HCT116 (cell line): ENCODE data around the gene ING1. TPM values are rescaled to one million over a fixed set of nuclear protein-coding genes. Genes with fewer than 3 reads are reported as not detected.

Experiments
- ATAC-seq: fragments of 200-7000 bp; cut with Tn5 transposase; 2 replicates; pipeline ENCODE4 v1.9.1; 2020; ENCODE audit warnings: mild to moderate bottlenecking, moderate library complexity
- BruUV-seq: library from RNA; stranded (reverse); fragments of 400-500 nt; replicated peaks from 2 replicates; lab custom pipeline; 2021; lab: Mats Ljungman, UMichigan
- CTCF ChIA-PET: fragments of 300-600 bp; sonication (Branson Sonifier 250); formaldehyde crosslinking; loops from one replicate; lab custom pipeline; 2021; ENCODE audit warnings: antibody characterized with exemption; lab: Charles Lee
- POLR2A ChIA-PET: fragments of 300-600, 350-600 bp; sonication (Branson Sonifier 250); formaldehyde crosslinking; loops from one replicate; lab custom pipeline; 2021; ENCODE audit warnings: antibody characterized with exemption; lab: Charles Lee
- RAD21 ChIA-PET, 2 experiments: fragments of 300-600 bp; sonication (Branson Sonifier 250); formaldehyde crosslinking; loops; one replicate each; lab custom pipeline; 2023; ENCODE audit warnings: low total read pairs in 2 of 2; ENCODE audit not compliant: uncharacterized antibody in 2 of 2, unreplicated experiment in 2 of 2, low non-redundant PET in 1 of 2; lab: Charles Lee
- DNase-seq: peaks from one replicate; pipeline ENCODE4 v3.0.0-alpha.2; 2010; ENCODE audit warnings: low read depth, low spot score
- H2AFZ ChIP-seq: fragments of 200-600 bp; shearing (Covaris generic), sonication (generic); 2 replicates; pipeline ENCODE4 v1.6.1; 2017; ENCODE audit warnings: low read depth, mixed run types, mixed read lengths, antibody characterized with exemption, low read length; ENCODE audit not compliant: poor library complexity, severe bottlenecking
- H3K27ac ChIP-seq: 2 replicates; pipeline ENCODE4 v1.5.1; 2012; ENCODE audit warnings: low read depth, low read length
- H3K27me3 ChIP-seq: fragments of 200-600 bp; sonication (generic); 2 replicates; pipeline ENCODE4 v1.6.1; 2016; ENCODE audit warnings: mixed run types, low read length, mixed read lengths; ENCODE audit not compliant: insufficient read depth
- H3K36me3 ChIP-seq, 2 experiments: fragments of 200-500 bp in 1 of 2; fragments of 200-600 bp in 1 of 2; sonication (Bioruptor generic) in 1 of 2; sonication (generic) in 1 of 2; 2 replicates each; pipeline versions ENCODE4 v1.5.1 to v1.6.1; 2014 to 2016; ENCODE audit warnings: low read length in 2 of 2, inconsistent platforms in 1 of 2, mixed read lengths in 1 of 2, mixed run types in 1 of 2; ENCODE audit not compliant: insufficient read depth in 2 of 2, control insufficient read depth in 1 of 2
- H3K4me1 ChIP-seq, 2 experiments: fragments of 200-600 bp in 1 of 2; sonication (generic) in 1 of 2; 2 replicates each; pipeline versions ENCODE4 v1.5.1 to v1.6.1; 2012 to 2017; ENCODE audit warnings: low read length in 2 of 2, inconsistent platforms in 1 of 2, mild to moderate bottlenecking in 1 of 2, mixed read lengths in 1 of 2, mixed run types in 1 of 2, moderate library complexity in 1 of 2; ENCODE audit not compliant: insufficient read depth in 2 of 2, control insufficient read depth in 1 of 2
- H3K4me2 ChIP-seq: fragments of 200-600 bp; sonication (generic); 2 replicates; pipeline ENCODE4 v1.6.1; 2017; ENCODE audit warnings: mixed run types, low read length, mixed read lengths
- H3K4me3 ChIP-seq, 2 experiments: fragments of 200-600 bp in 1 of 2; sonication (generic) in 1 of 2; replicated peaks in 1 of 2; 2 replicates each; pipeline ENCODE4 v1.5.1; 2011 to 2016; ENCODE audit warnings: low read length in 2 of 2, control low read depth in 1 of 2, low read depth in 1 of 2, mild to moderate bottlenecking in 1 of 2, mixed read lengths in 1 of 2, mixed run types in 1 of 2
- H3K79me2 ChIP-seq: fragments of 200-600 bp; sonication (generic); 2 replicates; pipeline ENCODE4 v1.6.1; 2017; ENCODE audit warnings: mild to moderate bottlenecking, mixed run types, low read length, moderate library complexity, mixed read lengths; ENCODE audit not compliant: insufficient read depth
- H3K9ac ChIP-seq: fragments of 200-600 bp; sonication (generic); 2 replicates; pipeline ENCODE4 v1.6.1; 2016; ENCODE audit warnings: low read length, mixed read lengths
- H3K9me2 ChIP-seq: fragments of 200-600 bp; sonication (generic), shearing (Covaris generic); 2 replicates; pipeline ENCODE4 v1.6.1; 2017; ENCODE audit warnings: mixed run types, mild to moderate bottlenecking, moderate library complexity; ENCODE audit not compliant: insufficient read depth
- H3K9me3 ChIP-seq, 2 experiments: fragments of 200-500 bp in 1 of 2; fragments of 200-600 bp in 1 of 2; sonication (Bioruptor generic) in 1 of 2; sonication (generic) in 1 of 2; 2 replicates each; pipeline ENCODE4 v1.6.1; 2014 to 2017; ENCODE audit warnings: low read length in 2 of 2, mixed read lengths in 2 of 2, inconsistent platforms in 1 of 2, low read depth in 1 of 2, mild to moderate bottlenecking in 1 of 2, mixed run types in 1 of 2, moderate library complexity in 1 of 2; ENCODE audit not compliant: control insufficient read depth in 1 of 2, insufficient read depth in 1 of 2
- H4K20me1 ChIP-seq: fragments of 200-600 bp; sonication (generic), shearing (Covaris generic); 2 replicates; pipeline ENCODE4 v1.6.1; 2017; ENCODE audit warnings: mixed run types, mild to moderate bottlenecking, moderate library complexity; ENCODE audit not compliant: insufficient read depth
- ATF3 ChIP-seq: IDR thresholded peaks from 2 replicates; pipeline ENCODE4 v1.6.1; 2012
- CBX3 ChIP-seq: IDR thresholded peaks from 2 replicates; pipeline ENCODE4 v1.6.1; 2012; ENCODE audit warnings: low read depth
- CEBPB ChIP-seq: IDR thresholded peaks from 2 replicates; pipeline ENCODE4 v1.6.1; 2012; ENCODE audit warnings: low read depth
- CTCF ChIP-seq, 3 experiments: fragments of 200-600 bp in 1 of 3; sonication (generic) in 1 of 3; IDR thresholded peaks in 2 of 3; conservative IDR thresholded peaks in 1 of 3; 2 replicates each; pipeline ENCODE4 v1.5.1; 2012 to 2017; ENCODE audit warnings: low read depth in 2 of 3, low read length in 2 of 3, antibody characterized with exemption in 1 of 3, borderline replicate concordance in 1 of 3, control low read depth in 1 of 3, mild to moderate bottlenecking in 1 of 3, mixed read lengths in 1 of 3, mixed run types in 1 of 3, moderate library complexity in 1 of 3; ENCODE audit not compliant: insufficient read depth in 1 of 3
- EGR1 ChIP-seq: IDR thresholded peaks from 2 replicates; pipeline ENCODE4 v1.6.1; 2012; ENCODE audit warnings: low read depth
- ELF1 ChIP-seq: IDR thresholded peaks from 2 replicates; pipeline ENCODE4 v1.6.1; 2012; ENCODE audit warnings: low read depth, borderline replicate concordance
- EZH2phosphoT487 ChIP-seq: fragments of 200-600 bp; IDR thresholded peaks from 2 replicates; pipeline ENCODE4 v1.6.1; 2018; ENCODE audit warnings: antibody characterized with exemption, borderline replicate concordance
- FOSL1 ChIP-seq: IDR thresholded peaks from 2 replicates; pipeline ENCODE4 v1.6.1; 2012; ENCODE audit warnings: low read depth
- MAX ChIP-seq: IDR thresholded peaks from 2 replicates; pipeline ENCODE4 v1.6.1; 2012
- POLR2AphosphoS5 ChIP-seq: IDR thresholded peaks from 2 replicates; pipeline ENCODE4 v1.6.1; 2011; ENCODE audit warnings: mild to moderate bottlenecking, low read depth, low read length, moderate library complexity
- RAD21 ChIP-seq: IDR thresholded peaks from 2 replicates; pipeline ENCODE4 v1.6.1; 2012; ENCODE audit warnings: low read depth, mild to moderate bottlenecking
- REST ChIP-seq: IDR thresholded peaks from 2 replicates; pipeline ENCODE4 v1.6.1; 2012; ENCODE audit warnings: low read depth
- SIN3A ChIP-seq: IDR thresholded peaks from 2 replicates; pipeline ENCODE4 v1.6.1; 2012; ENCODE audit warnings: low read depth
- SP1 ChIP-seq: IDR thresholded peaks from 2 replicates; pipeline ENCODE4 v1.6.1; 2012; ENCODE audit warnings: low read depth
- SRF ChIP-seq: IDR thresholded peaks from 2 replicates; pipeline ENCODE4 v1.6.1; 2012; ENCODE audit warnings: low read depth
- TCF7L2 ChIP-seq: IDR thresholded peaks from 2 replicates; pipeline ENCODE4 v1.7.0; 2011; ENCODE audit warnings: borderline replicate concordance, inconsistent platforms; ENCODE audit not compliant: insufficient read depth, insufficient read length; ENCODE audit errors: extremely low read depth
- YY1 ChIP-seq: IDR thresholded peaks from 2 replicates; pipeline ENCODE4 v1.6.1; 2011; ENCODE audit warnings: low read length, low read depth, moderate library complexity, mild to moderate bottlenecking; ENCODE audit not compliant: insufficient replicate concordance; ENCODE audit errors: extremely low read depth
- ZFX ChIP-seq: fragments of 450-650 bp; IDR thresholded peaks from 2 replicates; pipeline ENCODE4 v1.6.1; 2017
- ZNF274 ChIP-seq: fragments of 200-500 bp; sonication (Bioruptor generic); IDR thresholded peaks from 2 replicates; pipeline ENCODE4 v1.6.1; 2014; ENCODE audit warnings: mild to moderate bottlenecking, low read depth, low read length, inconsistent platforms
- intact Hi-C: fragments of 100-400 bp; cut with micrococcal nuclease; formaldehyde crosslinking; loops from 2 replicates; pipeline ENCODE4 v1.10.0; 2022
- total RNA-seq: library from RNA; stranded (reverse); gene quantifications from one replicate; pipeline ENCODE4 v1.2.1, GENCODE V29; 2021; ENCODE audit not compliant: unreplicated experiment

ING1 gene
- total RNA-seq, 1 experiment from 2014 or later: 27.0 TPM

GRCh38 chr13:110676595-110677587 is 36.6 kb upstream of the ING1 start:
- CTCF ChIA-PET: no interaction called here
- H3K4me3 ChIP-seq: no peak overlapping the region
- RAD21 ChIA-PET: no interaction called here
- H3K27me3 ChIP-seq: no peaks in the 10 kb centered on the region
- no peak for DNase-seq
- no peaks in the 10 kb centered on the region for H3K9me3 ChIP-seq
- BruUV-seq: no TSS peak
- no peak for TF ChIP-seq ZFX
- TF ChIP-seq MAX: no peak
- no peak for TF ChIP-seq CEBPB
- TF ChIP-seq YY1: no peak
- no peak for TF ChIP-seq EGR1
- TF ChIP-seq CBX3: no peak
- no peak for TF ChIP-seq EZH2phosphoT487
- no peak for TF ChIP-seq ELF1
- TF ChIP-seq REST: no peak
- no peak for TF ChIP-seq SRF
- no peak for TF ChIP-seq SP1
- no peak for TF ChIP-seq FOSL1
- TF ChIP-seq TCF7L2: no peak
- TF ChIP-seq POLR2AphosphoS5: no peak
- TF ChIP-seq ATF3: no peak
- no peak for TF ChIP-seq CTCF (IDR thresholded peaks at IDR 0.05 in 2 of 3, conservative IDR thresholded peaks at IDR 0.05 in 1 of 3; ENCODE audit: borderline replicate concordance in 1 of 3, insufficient read depth in 1 of 3, low read depth in 2 of 3, low read length in 2 of 3)
- TF ChIP-seq ZNF274: no peak
- TF ChIP-seq SIN3A: no peak
- no peak for TF ChIP-seq RAD21
- no peak overlapping the region for H3K27ac ChIP-seq
- H4K20me1 ChIP-seq: no peaks in the 10 kb centered on the region
- no peaks in the 10 kb centered on the region; the same call in 1 of the 2 replicates for H3K79me2 ChIP-seq
- no peaks in the 10 kb centered on the region for H3K4me1 ChIP-seq
- H3K4me2 ChIP-seq: no peak overlapping the region
- ATAC-seq: no peak
- POLR2A ChIA-PET: no interaction called here
- intact Hi-C loops: no loop called here
- peaks cover 4 to 27% of the 10 kb centered on the region in 2 experiments; a peak in 3 of 4 replicates for H3K36me3 ChIP-seq
- H3K9me2 ChIP-seq: no peaks in the 10 kb centered on the region
- H2AFZ ChIP-seq: no peak overlapping the region
- no peak overlapping the region for H3K9ac ChIP-seq
